Activated T-cell treated with anti-CD3 and anti-CD28 coated beads for 1 hour (primary cell): ENCODE data around the gene TLR5.
A peak's percentile ranks its signal among the peaks of the same experiment; 100 is the strongest.
"Not testable (repeated sequence)": the region's sequence is repeated elsewhere in the genome, so short reads cannot be mapped to it uniquely, and the experiment has no call there.

ENCODE experiments used
- DNase-seq: peaks from one replicate; pipeline ENCODE4 v3.0.0-alpha.2; 2020; ENCODE audit warnings: low read depth

The TLR5 gene

GRCh38 chr1:223142795-223143536 lies at the start of gene TLR5:
TLR5 (minus strand) TSS chr1:223143248; CDS start chr1:223113031, 30,217 bp downstream.
- peak; percentile 86 for DNase-seq

- DNase-seq = peak; percentile 22
Measured at GRCh38 chr1:223189903-223190724, 47.1 kb upstream of the TLR5 start.

GRCh38 chr1:223189525-223189902 lies 46.5 kb upstream of the TLR5 start:
- no peak for DNase-seq

GRCh38 chr1:223188618-223189356 lies 45.7 kb upstream of the TLR5 start:
- DNase-seq = no peak

- no peak for DNase-seq
Measured at GRCh38 chr1:223186800-223187199, 43.8 kb upstream of the TLR5 start.

- no peak for DNase-seq
Measured at GRCh38 chr1:223183268-223183862, 40.3 kb upstream of the TLR5 start.

GRCh38 chr1:223180731-223181321 lies 37.8 kb upstream of the TLR5 start:
- no peak for DNase-seq

GRCh38 chr1:223179786-223180185 lies 36.7 kb upstream of the TLR5 start:
- DNase-seq = no peak

- no peak for DNase-seq
Measured at GRCh38 chr1:223179280-223179679, 36.2 kb upstream of the TLR5 start.

- no peak for DNase-seq
Measured at GRCh38 chr1:223177681-223178080, 34.6 kb upstream of the TLR5 start.

GRCh38 chr1:223176437-223176836 lies 33.4 kb upstream of the TLR5 start:
- no peak for DNase-seq

GRCh38 chr1:223175633-223176032 lies 32.6 kb upstream of the TLR5 start:
- no peak for DNase-seq

GRCh38 chr1:223175032-223175431 lies 32.0 kb upstream of the TLR5 start:
- DNase-seq = no peak

- DNase-seq = not testable (repeated sequence)
Measured at GRCh38 chr1:223169458-223169857, 26.4 kb upstream of the TLR5 start.

GRCh38 chr1:223161321-223161720 lies 18.3 kb upstream of the TLR5 start:
- no peak for DNase-seq

- no peak for DNase-seq
Measured at GRCh38 chr1:223156343-223156742, 13.3 kb upstream of the TLR5 start.

- DNase-seq = no peak
Measured at GRCh38 chr1:223155153-223155552, 12.1 kb upstream of the TLR5 start.

- DNase-seq = no peak
Measured at GRCh38 chr1:223153177-223154119, 10.4 kb upstream of the TLR5 start.

- DNase-seq = no peak
Measured at GRCh38 chr1:223152399-223152798, 9.4 kb upstream of the TLR5 start.

- no peak for DNase-seq
Measured at GRCh38 chr1:223150443-223150842, 7.4 kb upstream of the TLR5 start.

- DNase-seq = no peak
Measured at GRCh38 chr1:223147873-223148272, 4.8 kb upstream of the TLR5 start.
